Nephron progenitor cell (in vitro differentiated cells): ENCODE measurements around the gene SPDYE2B.
"Not testable (repeated sequence)": the region's sequence is repeated elsewhere in the genome, so short reads cannot be mapped to it uniquely, and the experiment has no call there.

ENCODE experiments used
- DNase-seq: peaks from one replicate; pipeline ENCODE4 v3.0.0; 2021
- H3K27ac Mint-ChIP-seq: 2 replicates; pipeline ENCODE4 v1.8.0; 2021; ENCODE audit warnings: mild to moderate bottlenecking, moderate library complexity, mixed read lengths
- H3K27me3 Mint-ChIP-seq: 2 replicates; pipeline ENCODE4 v1.8.0; 2021; ENCODE audit warnings: mild to moderate bottlenecking, low read depth, mixed read lengths; ENCODE audit not compliant: poor library complexity
- H3K36me3 Mint-ChIP-seq: 2 replicates; pipeline ENCODE4 v1.8.0; 2021; ENCODE audit warnings: low read depth, mixed read lengths
- H3K4me1 Mint-ChIP-seq: 2 replicates; pipeline ENCODE4 v1.8.0; 2021; ENCODE audit warnings: mixed read lengths
- H3K4me3 Mint-ChIP-seq: 2 replicates; pipeline ENCODE4 v1.8.0; 2021; ENCODE audit warnings: mild to moderate bottlenecking, moderate library complexity, mixed read lengths
- H3K9me3 Mint-ChIP-seq: 2 replicates; pipeline ENCODE4 v1.8.0; 2021; ENCODE audit warnings: mild to moderate bottlenecking, moderate library complexity, mixed read lengths

The SPDYE2B gene

DNA sequence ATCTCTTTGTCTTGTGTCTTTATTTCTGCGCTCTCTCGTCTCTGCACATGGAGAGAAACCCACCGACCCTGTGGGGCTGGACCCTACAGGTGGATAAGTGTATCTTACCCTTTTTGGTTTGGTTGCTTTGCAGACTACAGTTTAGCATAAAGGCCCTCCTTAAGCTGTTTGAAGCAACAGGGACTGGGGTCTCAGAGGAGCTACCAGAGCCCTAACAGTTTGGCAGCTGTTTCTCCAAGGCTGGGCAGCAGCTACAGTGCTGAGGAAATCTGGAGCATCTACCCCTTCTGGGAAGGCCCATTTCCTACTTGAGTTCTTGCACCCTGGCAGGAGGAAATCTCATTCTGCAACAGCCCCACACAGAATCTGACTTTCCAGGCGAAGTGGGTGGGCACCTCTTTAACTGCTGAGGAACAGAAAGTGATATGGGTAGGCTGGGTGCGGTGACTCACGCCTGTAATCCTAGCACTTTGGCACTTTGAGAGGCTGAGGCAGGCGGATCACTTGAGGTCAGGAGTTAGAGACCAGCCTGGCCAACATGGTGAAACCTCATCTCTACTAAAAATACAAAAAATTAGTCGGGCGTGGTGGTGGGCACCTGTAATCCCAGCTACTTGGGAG, 23.4 kb downstream of the SPDYE2B start:
- not testable (repeated sequence) for H3K9me3 Mint-ChIP-seq, H3K36me3 Mint-ChIP-seq, H3K27me3 Mint-ChIP-seq, H3K4me1 Mint-ChIP-seq, H3K27ac Mint-ChIP-seq, H3K4me3 Mint-ChIP-seq, DNase-seq

DNA sequence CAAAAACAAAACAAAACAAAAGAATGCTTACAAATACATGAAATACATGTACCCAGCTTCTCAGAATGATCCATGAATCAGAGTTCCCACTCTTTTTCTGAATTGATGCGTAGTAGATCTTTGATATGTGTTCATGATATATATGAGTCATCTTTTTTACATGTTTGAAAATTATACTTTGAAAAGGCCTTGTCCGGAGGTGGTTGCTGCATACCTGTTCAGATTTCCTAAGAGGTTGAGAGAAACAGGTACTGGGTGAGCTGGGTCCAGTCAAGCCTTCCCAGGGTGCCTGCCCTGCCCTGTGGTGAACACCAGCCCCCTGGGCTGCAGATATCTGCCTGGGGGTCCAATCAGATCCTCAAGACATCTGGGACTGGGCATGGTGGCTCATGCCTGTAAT, 25.4 kb downstream of the SPDYE2B start:
- not testable (repeated sequence) for H3K9me3 Mint-ChIP-seq, DNase-seq, H3K4me3 Mint-ChIP-seq, H3K36me3 Mint-ChIP-seq, H3K4me1 Mint-ChIP-seq, H3K27me3 Mint-ChIP-seq, H3K27ac Mint-ChIP-seq

DNA sequence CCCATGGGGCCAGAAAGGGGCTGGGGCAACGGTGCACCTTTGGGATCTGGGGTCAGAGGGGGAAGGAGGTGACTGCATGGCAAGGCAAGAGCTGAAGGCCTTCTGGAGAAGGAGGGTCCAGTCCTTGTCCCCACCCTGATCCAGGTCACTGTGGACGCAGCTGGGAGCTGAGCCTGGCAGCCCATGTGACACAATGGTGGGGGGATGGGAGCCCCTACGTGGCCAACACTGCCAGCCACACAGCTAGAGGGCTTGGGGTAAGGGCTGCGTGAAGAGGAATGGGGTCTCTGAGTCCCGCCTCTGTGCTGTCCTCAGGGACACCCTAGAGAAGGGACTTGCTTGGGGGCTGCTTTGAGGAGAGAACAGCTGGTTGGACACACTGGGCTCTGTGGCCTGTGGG, 30.7 kb downstream of the SPDYE2B start:
- not testable (repeated sequence) for H3K4me3 Mint-ChIP-seq, H3K4me1 Mint-ChIP-seq, DNase-seq, H3K27me3 Mint-ChIP-seq, H3K9me3 Mint-ChIP-seq, H3K36me3 Mint-ChIP-seq, H3K27ac Mint-ChIP-seq

DNA sequence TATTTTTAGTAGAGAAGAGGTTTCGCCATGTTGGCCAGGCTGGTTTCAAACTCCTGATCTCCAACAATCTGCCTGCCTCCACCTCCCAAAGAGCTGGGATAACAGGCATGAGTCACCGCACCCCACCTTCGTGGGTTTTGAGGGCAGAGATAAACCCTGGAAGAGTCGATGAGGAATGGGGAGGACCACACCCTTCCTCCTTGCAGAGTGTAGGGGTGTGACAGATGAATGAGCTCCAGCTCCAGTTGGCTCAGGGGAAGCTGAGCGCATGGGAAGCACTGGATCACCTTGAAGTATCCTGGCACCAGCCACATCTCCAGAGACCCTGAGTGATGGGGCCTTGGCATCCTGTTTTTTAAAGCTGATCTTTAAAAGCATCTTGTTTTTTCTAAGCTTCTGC, 32.4 kb downstream of the SPDYE2B start:
- H3K27ac Mint-ChIP-seq, H3K4me3 Mint-ChIP-seq, DNase-seq, H3K36me3 Mint-ChIP-seq, H3K9me3 Mint-ChIP-seq, H3K27me3 Mint-ChIP-seq, H3K4me1 Mint-ChIP-seq: not testable (repeated sequence)

DNA sequence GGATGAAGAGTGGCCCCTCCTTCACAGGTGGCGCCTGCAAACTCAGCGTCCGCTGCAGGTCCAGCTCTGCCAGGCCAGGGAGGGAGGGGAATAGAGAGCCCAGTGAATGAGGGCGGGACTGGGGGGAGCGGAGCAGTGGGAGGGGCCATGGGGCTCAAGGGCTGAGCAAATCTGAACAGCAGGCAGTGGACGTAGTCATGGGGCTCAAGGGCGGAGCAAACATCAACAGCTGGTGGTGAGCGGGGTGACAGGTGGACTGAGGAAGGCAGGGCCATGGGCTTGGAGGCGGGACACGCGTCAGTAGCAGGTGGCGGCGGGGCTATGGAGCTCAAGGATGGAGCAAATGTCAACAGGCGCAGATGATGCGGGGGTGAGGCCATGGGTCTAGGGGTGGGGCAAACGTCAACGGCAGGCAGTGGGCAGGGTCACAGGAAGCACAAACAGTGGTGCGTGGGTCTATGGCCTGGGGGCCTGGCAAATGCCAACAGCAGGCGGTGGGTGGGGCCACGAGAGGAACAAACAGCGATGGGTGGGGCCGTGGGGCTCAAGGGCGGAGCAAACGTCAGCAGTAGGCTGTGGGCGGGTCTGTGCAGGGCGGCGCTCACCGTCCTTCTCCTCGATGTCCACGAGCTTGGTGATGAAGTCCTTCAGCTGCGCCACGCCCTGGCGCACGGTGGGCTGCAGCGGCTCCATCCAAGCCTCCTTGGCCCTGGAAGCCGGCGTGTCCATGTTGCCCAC, 38.3 kb downstream of the SPDYE2B start:
- not testable (repeated sequence) for H3K27ac Mint-ChIP-seq, H3K4me1 Mint-ChIP-seq, H3K9me3 Mint-ChIP-seq, H3K36me3 Mint-ChIP-seq, H3K4me3 Mint-ChIP-seq, DNase-seq
- peaks cover 32% of the 10 kb centered on the region for H3K27me3 Mint-ChIP-seq

DNA sequence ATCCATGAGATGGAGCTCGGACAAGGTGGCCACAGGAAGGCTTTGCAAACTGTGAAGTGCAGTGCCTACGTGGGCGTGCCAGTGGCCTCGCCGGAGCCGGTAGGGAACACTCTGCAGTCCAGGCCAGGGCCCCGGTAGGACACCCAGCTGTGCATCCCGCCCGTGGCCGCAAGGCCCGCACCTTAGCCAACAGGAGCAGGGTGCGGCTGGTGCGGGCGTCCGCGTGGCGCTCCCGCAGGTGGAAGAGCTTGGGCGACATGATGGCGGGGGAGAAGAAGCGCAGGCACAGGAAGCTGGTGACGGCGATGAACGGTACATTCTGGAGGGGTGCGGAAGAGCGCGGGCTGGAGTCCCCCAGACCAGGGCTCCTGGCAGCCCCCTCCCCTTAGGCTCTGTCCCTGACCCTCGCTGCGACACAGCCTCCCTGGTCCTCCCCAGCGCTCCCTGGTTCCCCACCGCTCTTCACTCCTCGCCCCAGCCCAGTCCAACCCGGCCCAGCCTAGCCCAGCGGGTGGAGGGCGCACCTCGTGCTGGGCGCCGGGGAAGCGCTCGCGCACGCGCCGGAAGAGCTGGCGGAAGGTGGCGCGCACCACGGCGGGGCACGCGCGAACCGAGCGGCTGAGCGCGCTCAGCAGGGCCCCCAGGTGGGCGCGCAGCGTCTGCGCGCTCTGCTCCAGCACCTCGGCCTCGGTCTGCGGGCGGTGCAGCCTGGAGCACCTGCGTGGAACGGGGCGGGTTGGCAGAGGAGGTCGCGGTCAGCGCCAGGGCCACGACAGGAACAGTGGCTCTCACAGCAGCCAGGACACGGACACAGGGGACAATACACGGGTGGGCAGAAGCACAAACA, 39.5 kb downstream of the SPDYE2B start:
- not testable (repeated sequence) for H3K9me3 Mint-ChIP-seq, DNase-seq, H3K4me1 Mint-ChIP-seq, H3K27ac Mint-ChIP-seq, H3K4me3 Mint-ChIP-seq, H3K36me3 Mint-ChIP-seq
- H3K27me3 Mint-ChIP-seq = peaks cover 44% of the 10 kb centered on the region

DNA sequence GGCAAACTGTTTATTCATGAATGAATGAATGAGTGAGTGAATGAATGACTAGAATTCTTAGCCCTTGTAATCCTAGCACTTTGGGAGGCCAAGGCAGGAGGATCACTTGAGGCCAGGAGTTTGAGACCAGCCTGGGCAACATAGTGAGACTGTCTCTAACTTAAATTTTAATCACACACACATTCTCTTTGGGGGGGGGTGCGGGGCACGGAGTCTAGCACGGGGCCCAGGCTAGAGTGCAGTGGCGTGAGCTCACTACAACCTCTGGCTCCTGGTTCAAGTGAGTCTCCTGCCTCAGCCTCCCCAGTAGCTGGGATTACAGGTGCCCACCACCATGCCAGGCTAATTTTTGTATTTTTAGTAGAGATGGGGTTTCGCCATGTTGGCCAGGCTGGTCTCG, 40.5 kb downstream of the SPDYE2B start:
- not testable (repeated sequence) for H3K9me3 Mint-ChIP-seq, DNase-seq, H3K4me1 Mint-ChIP-seq, H3K36me3 Mint-ChIP-seq, H3K4me3 Mint-ChIP-seq, H3K27ac Mint-ChIP-seq
- H3K27me3 Mint-ChIP-seq = peaks cover 50% of the 10 kb centered on the region

DNA sequence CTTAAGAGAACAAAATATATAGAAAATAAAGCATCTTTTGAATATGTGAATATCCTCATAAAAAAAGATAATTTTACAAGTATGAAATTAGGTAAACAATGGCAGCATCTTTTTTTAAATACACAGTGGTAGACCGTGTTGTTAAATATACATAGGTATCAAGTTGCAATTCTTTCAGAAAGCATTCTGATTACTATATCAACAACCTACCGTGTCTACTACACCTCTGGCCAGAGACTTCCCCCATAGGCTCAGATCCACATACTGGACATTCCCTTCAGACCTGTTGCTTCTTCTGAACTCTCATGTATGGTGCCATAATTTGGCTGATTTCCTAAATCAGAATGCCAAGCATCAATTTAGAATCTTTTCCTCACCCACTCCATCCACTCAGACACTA, 43.9 kb downstream of the SPDYE2B start:
- DNase-seq, H3K27ac Mint-ChIP-seq, H3K9me3 Mint-ChIP-seq, H3K36me3 Mint-ChIP-seq, H3K4me1 Mint-ChIP-seq, H3K4me3 Mint-ChIP-seq: not testable (repeated sequence)
- peaks cover 59% of the 10 kb centered on the region for H3K27me3 Mint-ChIP-seq

DNA sequence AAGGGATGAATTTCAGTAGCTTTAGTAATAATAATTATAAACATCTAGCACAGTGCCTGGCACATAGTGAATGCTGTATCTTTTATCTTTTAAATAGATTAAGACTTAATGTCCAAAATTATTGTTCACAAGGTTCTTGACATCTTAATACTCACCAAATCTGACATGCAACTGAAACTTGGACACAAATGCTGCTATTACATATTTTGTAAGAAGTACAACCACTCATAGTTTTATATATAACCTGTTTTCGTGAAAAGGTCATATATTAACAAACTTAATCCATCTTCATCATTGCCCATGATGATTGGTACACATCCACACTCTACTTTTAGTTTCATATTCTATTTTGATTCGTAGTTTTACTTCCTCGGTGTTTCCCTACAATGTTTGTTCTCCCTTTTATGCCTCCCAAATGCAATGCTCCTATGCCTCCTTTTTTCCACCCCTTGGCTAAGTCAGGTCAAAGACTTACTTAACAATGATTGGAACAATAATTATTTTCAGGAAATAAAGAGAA, 45.0 kb downstream of the SPDYE2B start:
- H3K27me3 Mint-ChIP-seq = peaks cover 70% of the 10 kb centered on the region
- H3K27ac Mint-ChIP-seq, H3K9me3 Mint-ChIP-seq, H3K4me3 Mint-ChIP-seq, DNase-seq, H3K4me1 Mint-ChIP-seq, H3K36me3 Mint-ChIP-seq: not testable (repeated sequence)

DNA sequence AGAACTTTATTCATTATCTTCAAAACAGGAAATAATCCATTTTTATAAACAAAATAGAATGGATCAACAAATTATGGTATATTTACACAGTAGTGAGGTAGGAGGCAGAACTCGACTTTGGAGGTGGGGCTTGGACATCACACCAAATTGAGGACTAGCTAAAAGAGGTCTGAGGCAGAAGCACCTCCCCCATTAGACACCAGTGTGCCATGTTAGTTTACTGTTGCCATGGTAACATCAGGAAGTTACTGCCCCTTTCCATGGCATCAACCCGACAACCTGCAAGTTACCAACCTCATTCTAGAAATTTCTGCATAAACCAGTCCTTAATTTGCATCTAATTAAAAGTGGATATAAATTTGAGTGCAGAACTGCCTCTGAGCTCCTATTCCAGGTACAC, 45.9 kb downstream of the SPDYE2B start:
- peaks cover 69% of the 10 kb centered on the region for H3K27me3 Mint-ChIP-seq
- not testable (repeated sequence) for DNase-seq, H3K9me3 Mint-ChIP-seq, H3K27ac Mint-ChIP-seq, H3K36me3 Mint-ChIP-seq, H3K4me1 Mint-ChIP-seq, H3K4me3 Mint-ChIP-seq

DNA sequence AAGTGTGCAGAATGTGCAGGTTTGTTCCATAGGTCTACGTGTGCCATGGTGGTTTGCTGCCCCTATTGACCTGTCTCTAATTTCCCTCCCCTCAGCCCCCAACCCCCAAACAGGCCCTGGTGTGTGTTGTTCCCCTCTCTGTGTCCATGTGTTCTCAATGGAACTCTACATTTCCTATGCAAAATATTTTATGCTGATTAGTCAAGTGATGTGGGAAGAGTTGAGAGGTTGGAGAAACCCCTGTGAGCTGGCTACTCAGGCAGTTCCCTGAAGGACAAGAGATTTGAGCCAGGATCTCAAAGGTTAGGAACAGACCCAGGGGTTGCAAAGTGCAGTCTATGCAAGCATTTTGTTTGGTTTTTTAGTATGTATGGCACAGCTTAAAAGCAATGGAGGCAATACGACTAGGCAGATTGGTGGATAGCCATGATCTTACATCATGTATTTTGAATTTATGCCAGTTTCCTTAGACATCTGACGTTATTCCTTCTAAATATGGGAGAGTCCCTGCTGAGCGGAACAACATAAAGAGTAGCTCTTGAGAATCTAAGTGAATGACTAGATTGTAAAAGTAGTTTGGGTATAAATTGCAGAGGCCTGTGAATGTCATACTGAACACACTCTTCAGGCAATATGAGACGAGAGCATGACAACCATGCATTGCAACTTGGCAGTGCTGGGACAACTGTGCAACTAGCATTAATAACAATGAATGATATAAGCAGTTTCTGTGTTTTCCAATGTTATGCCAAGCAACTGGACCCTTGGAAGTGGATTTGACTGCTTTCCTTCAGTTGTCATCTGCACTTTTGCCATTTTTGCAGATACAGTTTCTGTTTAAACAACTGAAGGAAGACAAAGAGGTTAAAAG, 47.8 kb downstream of the SPDYE2B start:
- peaks cover 64% of the 10 kb centered on the region for H3K27me3 Mint-ChIP-seq
- not testable (repeated sequence) for H3K9me3 Mint-ChIP-seq

DNA sequence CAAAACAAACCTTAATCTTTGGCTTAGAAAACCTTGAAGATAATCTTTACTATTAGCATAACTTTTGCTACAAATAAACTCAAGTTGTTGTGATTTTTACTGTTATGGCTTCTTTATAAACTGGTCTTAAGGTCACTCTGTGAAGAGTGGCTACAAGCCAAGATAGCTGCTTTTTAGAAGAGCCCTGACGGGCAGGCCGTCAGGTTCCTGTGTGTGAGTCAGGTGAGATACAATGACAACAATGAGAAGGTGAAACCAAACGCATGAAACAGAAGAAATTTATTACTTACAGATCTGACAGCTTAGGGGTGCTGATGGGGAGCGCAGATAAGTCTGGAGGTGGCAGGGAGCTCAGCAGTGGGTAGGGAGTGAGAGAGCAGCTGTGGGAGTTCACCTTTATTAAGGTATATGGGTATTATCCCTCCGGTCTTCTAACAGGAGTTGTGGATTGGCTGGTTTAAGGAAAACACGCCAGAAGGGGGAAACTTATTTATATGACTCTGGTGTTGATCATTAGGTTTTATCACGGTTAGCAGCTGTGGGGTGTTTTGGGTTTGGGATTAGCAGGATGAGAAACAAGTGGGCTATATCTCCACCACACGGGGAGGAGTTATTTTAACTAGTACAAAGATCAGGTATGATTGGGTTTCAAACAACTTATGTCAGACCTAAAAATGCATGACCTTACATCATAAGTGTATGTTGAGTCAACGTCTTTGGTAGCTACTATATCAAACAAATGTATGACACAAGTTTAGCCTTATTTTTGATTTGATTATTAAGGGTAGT, 49.0 kb downstream of the SPDYE2B start:
- not testable (repeated sequence) for H3K4me3 Mint-ChIP-seq
- H3K27me3 Mint-ChIP-seq = peaks cover 56% of the 10 kb centered on the region

More for the DNA sequence above, 47.8 kb downstream of the SPDYE2B start:
- not testable (repeated sequence) for H3K27ac Mint-ChIP-seq, H3K4me1 Mint-ChIP-seq, DNase-seq, H3K36me3 Mint-ChIP-seq, H3K4me3 Mint-ChIP-seq

More for the DNA sequence above, 49.0 kb downstream of the SPDYE2B start:
- not testable (repeated sequence) for H3K27ac Mint-ChIP-seq, DNase-seq, H3K9me3 Mint-ChIP-seq, H3K4me1 Mint-ChIP-seq, H3K36me3 Mint-ChIP-seq
